Activated CD4-positive, alpha-beta memory T cell treated with anti-CD3 and anti-CD28 coated beads for 36 hours (primary cell): ENCODE data around the gene TMOD4. TPM values are rescaled to one million over a fixed set of nuclear protein-coding genes. Genes with fewer than 3 reads are reported as not detected.

ENCODE experiments used
- CTCF ChIA-PET: fragments of 350-600 bp; sonication (Branson Sonifier 250); formaldehyde crosslinking; loops from one replicate; lab custom pipeline; 2021; ENCODE audit warnings: antibody characterized with exemption, inconsistent platforms; lab: Charles Lee
- POLR2A ChIA-PET: fragments of 350-600 bp; sonication (Branson Sonifier 250); formaldehyde crosslinking; loops from one replicate; lab custom pipeline; 2021; ENCODE audit warnings: antibody characterized with exemption; lab: Charles Lee
- DNase-seq: peaks from one replicate; pipeline ENCODE4 v3.0.0-alpha.2; 2020
- H3K27ac Mint-ChIP-seq: one replicate; pipeline ENCODE4 v1.8.0; 2021; ENCODE audit warnings: mixed read lengths
- H3K27me3 Mint-ChIP-seq: one replicate; pipeline ENCODE4 v1.8.0; 2021; ENCODE audit warnings: mixed read lengths
- H3K36me3 Mint-ChIP-seq: one replicate; pipeline ENCODE4 v1.8.0; 2021; ENCODE audit warnings: mixed read lengths
- H3K4me1 Mint-ChIP-seq: one replicate; pipeline ENCODE4 v1.8.0; 2021; ENCODE audit warnings: low read depth, mixed read lengths
- H3K4me3 Mint-ChIP-seq: one replicate; pipeline ENCODE4 v1.8.0; 2021; ENCODE audit warnings: mild to moderate bottlenecking, mixed read lengths
- H3K9me3 Mint-ChIP-seq: one replicate; pipeline ENCODE4 v1.8.0; 2021; ENCODE audit warnings: mixed read lengths
- intact Hi-C: fragments of 100-400 bp; cut with micrococcal nuclease; formaldehyde crosslinking; loops from one replicate; pipeline ENCODE4 v1.15.1; 2023
- total RNA-seq, 2 experiments: library from RNA; stranded (reverse); gene quantifications; one replicate each; pipeline ENCODE4 v1.2.3, GENCODE V29; 2021

Gene TMOD4
- total RNA-seq, 2 experiments from 2014 or later = 1.7 to 2.7 TPM

GRCh38 chr1:151175041-151175741, 590 bp downstream of the TMOD4 start:
- H3K4me3 Mint-ChIP-seq = no peak overlapping the region
- POLR2A ChIA-PET = no interaction called here
- no peaks in the 10 kb centered on the region for H3K27me3 Mint-ChIP-seq
- no peaks in the 10 kb centered on the region for H3K4me1 Mint-ChIP-seq
- no peak for DNase-seq
- intact Hi-C loops = no loop called here
- H3K9me3 Mint-ChIP-seq = no peaks in the 10 kb centered on the region
- H3K36me3 Mint-ChIP-seq = peaks cover 31% of the 10 kb centered on the region
- no peak overlapping the region for H3K27ac Mint-ChIP-seq
- CTCF ChIA-PET = interaction anchor here (1.0 kb wide), 1 partner anchor 19 kb away, joined by 3 read pairs; the partner anchor contains the start of gene TNFAIP8L2

- Mint-ChIP-seq H3K4me3 (no peak overlapping the region), H3K27ac (no peak overlapping the region)
These were observed 4.6 kb downstream of the TMOD4 start for GRCh38 chr1:151171190-151171589.

GRCh38 chr1:151167116-151167515, 8.7 kb downstream of the TMOD4 start:
- Mint-ChIP-seq H3K27ac (peak overlapping the region; percentile 92), H3K4me1 (peaks cover 40% of the 10 kb centered on the region), H3K36me3 (peaks cover 26% of the 10 kb centered on the region), H3K9me3 (no peaks in the 10 kb centered on the region), H3K4me3 (peak overlapping the region; percentile 92), H3K27me3 (peaks cover 2% of the 10 kb centered on the region)
- ChIA-PET CTCF (interaction anchor here (0.6 to 1.0 kb wide), 2 partner anchors 10 to 68 kb away, joined by 3 to 6 read pairs; partner anchors contain the start of gene TNFAIP8L2), POLR2A (interaction anchor here (1.0 to 3.4 kb wide), 3 partner anchors 10 to 22 kb away, joined by 5 to 18 read pairs (median 6); partner anchors contain the start of genes TNFAIP8L2 and VPS72)
- intact Hi-C loops = no loop called here
- DNase-seq = no peak

More at GRCh38 chr1:151171190-151171589, 4.6 kb downstream of the TMOD4 start:
- no peak for DNase-seq
- H3K4me1 Mint-ChIP-seq = peaks cover 16% of the 10 kb centered on the region
- ChIA-PET CTCF (interaction anchor here (0.8 to 1.0 kb wide), 2 partner anchors 81 to 83 kb away, joined by 3 read pairs; no protein-coding TSS in a partner anchor), POLR2A (interaction anchor here (0.9 to 1.4 kb wide), 2 partner anchors 10 to 12 kb away, joined by 3 to 4 read pairs; no protein-coding TSS in a partner anchor)
- no peaks in the 10 kb centered on the region for H3K27me3 Mint-ChIP-seq
- peaks cover 29% of the 10 kb centered on the region for H3K36me3 Mint-ChIP-seq
- intact Hi-C loops = no loop called here
- no peaks in the 10 kb centered on the region for H3K9me3 Mint-ChIP-seq

- H3K4me1 Mint-ChIP-seq = peaks cover 46% of the 10 kb centered on the region
- H3K9me3 Mint-ChIP-seq = no peaks in the 10 kb centered on the region
- peak; percentile 19 for DNase-seq
- POLR2A ChIA-PET = interaction anchor here (0.6 to 3.4 kb wide), 6 partner anchors 10 to 70 kb away, joined by 3 to 18 read pairs (median 6); partner anchors contain the start of genes TNFAIP8L2 and VPS72
- intact Hi-C loops = loop anchor here (1.0 kb wide), 2 partner anchors 24 to 115 kb away; partner anchors contain the start of gene VPS72
- H3K27ac Mint-ChIP-seq = peak overlapping the region; percentile 92
- peak overlapping the region; percentile 92 for H3K4me3 Mint-ChIP-seq
- CTCF ChIA-PET = interaction anchor here (0.6 to 1.2 kb wide), 5 partner anchors 10 to 96 kb away, joined by 3 to 6 read pairs (median 3); partner anchors contain the start of genes GABPB2 and TNFAIP8L2
- H3K27me3 Mint-ChIP-seq = peaks cover 2% of the 10 kb centered on the region
- peaks cover 30% of the 10 kb centered on the region for H3K36me3 Mint-ChIP-seq
These were observed 9.2 kb downstream of the TMOD4 start for GRCh38 chr1:151166505-151166956.

GRCh38 chr1:151165738-151166504, 9.9 kb downstream of the TMOD4 start, which contains the start of the genes LYSMD1 and SCNM1:
Gene LYSMD1 (minus strand): TSS chr1:151165902. CDS start chr1:151165258, 644 bp downstream.
Gene SCNM1 (plus strand): TSS chr1:151166144. CDS start chr1:151166153, 9 bp downstream.
- Mint-ChIP-seq H3K27ac (peak within 1 kb of the TSS; percentile 92), H3K36me3 (peaks cover 32% of the 10 kb centered on the region), H3K4me3 (peak within 1 kb of the TSS; percentile 92)

GRCh38 chr1:151165281-151165737, 10.5 kb downstream of the TMOD4 start:
- H3K36me3 Mint-ChIP-seq = peaks cover 35% of the 10 kb centered on the region
- ChIA-PET POLR2A (interaction anchor here (3.4 kb wide), 1 partner anchor 8 kb away, joined by 18 read pairs; the partner anchor contains the start of gene TNFAIP8L2), CTCF (interaction anchor here (0.8 to 1.4 kb wide), 5 partner anchors 8 to 94 kb away, joined by 3 to 4 read pairs (median 4); partner anchors contain the start of genes GABPB2 and TNFAIP8L2)
- peak overlapping the region; percentile 92 for H3K4me3 Mint-ChIP-seq
- peak overlapping the region; percentile 92 for H3K27ac Mint-ChIP-seq
- H3K9me3 Mint-ChIP-seq = no peaks in the 10 kb centered on the region
- peaks cover 53% of the 10 kb centered on the region for H3K4me1 Mint-ChIP-seq
- H3K27me3 Mint-ChIP-seq = peaks cover 2% of the 10 kb centered on the region
- intact Hi-C loops = loop anchor here (1.0 to 2.0 kb wide), 4 partner anchors 8 to 95 kb away; partner anchors contain the start of genes GABPB2, PIP5K1A and PSMD4
- peak; percentile 26 for DNase-seq

More at GRCh38 chr1:151165738-151166504, 9.9 kb downstream of the TMOD4 start, which contains the start of the genes LYSMD1 and SCNM1:
- H3K4me1 Mint-ChIP-seq = peaks cover 49% of the 10 kb centered on the region
- ChIA-PET CTCF (interaction anchor here (1.1 to 1.4 kb wide), 5 partner anchors 9 to 95 kb away, joined by 3 to 4 read pairs (median 4); partner anchors contain the start of genes GABPB2 and TNFAIP8L2), POLR2A (interaction anchor here (0.6 to 3.4 kb wide), 6 partner anchors 9 to 70 kb away, joined by 3 to 18 read pairs (median 6); partner anchors contain the start of genes TNFAIP8L2 and VPS72)
- intact Hi-C loops = loop anchor here (1.0 to 2.0 kb wide), 6 partner anchors 9 to 115 kb away; partner anchors contain the start of genes GABPB2, PIP5K1A, PSMD4 and VPS72
- no peaks in the 10 kb centered on the region for H3K9me3 Mint-ChIP-seq
- peak; percentile 99 for DNase-seq
- H3K27me3 Mint-ChIP-seq = peaks cover 2% of the 10 kb centered on the region

GRCh38 chr1:151164732-151165280, 11.0 kb downstream of the TMOD4 start:
- POLR2A ChIA-PET = interaction anchor here (3.4 kb wide), 1 partner anchor 8 kb away, joined by 18 read pairs; the partner anchor contains the start of gene TNFAIP8L2
- Mint-ChIP-seq H3K27me3 (peaks cover 2% of the 10 kb centered on the region), H3K4me3 (peak overlapping the region; percentile 92), H3K9me3 (no peaks in the 10 kb centered on the region), H3K27ac (peak overlapping the region; percentile 10), H3K4me1 (peaks cover 57% of the 10 kb centered on the region), H3K36me3 (peaks cover 36% of the 10 kb centered on the region)
- DNase-seq = no peak
- intact Hi-C loops = loop anchor here (1.0 to 2.0 kb wide), 4 partner anchors 8 to 94 kb away; partner anchors contain the start of genes GABPB2, PIP5K1A and PSMD4
- CTCF ChIA-PET = interaction anchor here (0.8 to 1.4 kb wide), 3 partner anchors 8 to 62 kb away, joined by 4 read pairs; partner anchors contain the start of gene TNFAIP8L2

GRCh38 chr1:151159373-151159772, 16.4 kb downstream of the TMOD4 start:
- Mint-ChIP-seq H3K36me3 (peaks cover 35% of the 10 kb centered on the region), H3K9me3 (no peaks in the 10 kb centered on the region), H3K4me3 (peak overlapping the region; percentile 16), H3K27me3 (no peaks in the 10 kb centered on the region), H3K27ac (peak overlapping the region; percentile 97), H3K4me1 (peaks cover 52% of the 10 kb centered on the region)
- ChIA-PET POLR2A (interaction anchor here (1.0 to 1.6 kb wide), 4 partner anchors 12 to 597 kb away, joined by 3 to 8 read pairs (median 4); partner anchors contain the start of genes PSMD4 and VPS72), CTCF (interaction anchor here (0.5 to 9.8 kb wide), 5 partner anchors 28 to 1086 kb away, joined by 3 to 298 read pairs (median 4); no protein-coding TSS in a partner anchor)
- DNase-seq = no peak
- intact Hi-C loops = loop anchor here (5.0 kb wide), 2 partner anchors 38 to 547 kb away; partner anchors contain the start of gene PIP5K1A

- Mint-ChIP-seq H3K4me1 (peaks cover 48% of the 10 kb centered on the region), H3K36me3 (peaks cover 35% of the 10 kb centered on the region), H3K27ac (peak overlapping the region; percentile 97), H3K9me3 (no peaks in the 10 kb centered on the region), H3K27me3 (no peaks in the 10 kb centered on the region), H3K4me3 (peak overlapping the region; percentile 97)
- peak; percentile 51 for DNase-seq
- intact Hi-C loops = loop anchor here (5.0 kb wide), 2 partner anchors 38 to 546 kb away; partner anchors contain the start of gene PIP5K1A
- CTCF ChIA-PET = interaction anchor here (0.5 to 9.8 kb wide), 5 partner anchors 28 to 1086 kb away, joined by 3 to 298 read pairs (median 4); no protein-coding TSS in a partner anchor
- POLR2A ChIA-PET = interaction anchor here (1.0 to 2.5 kb wide), 5 partner anchors 13 to 597 kb away, joined by 3 to 10 read pairs (median 5); partner anchors contain the start of genes PSMD4 and VPS72
These were observed 17.0 kb downstream of the TMOD4 start for GRCh38 chr1:151158751-151159251.
